Measurements from ENCODE around the gene HOXD13. TPM values are rescaled to one million over a fixed set of nuclear protein-coding genes. Genes with fewer than 3 reads are reported as not detected.

HOXD13 gene
- total and polyA plus RNA-seq, 2 donors (not counting 3 experiments of a cell fraction or from before 2014, with no cell fraction given) = not detected

DNA sequence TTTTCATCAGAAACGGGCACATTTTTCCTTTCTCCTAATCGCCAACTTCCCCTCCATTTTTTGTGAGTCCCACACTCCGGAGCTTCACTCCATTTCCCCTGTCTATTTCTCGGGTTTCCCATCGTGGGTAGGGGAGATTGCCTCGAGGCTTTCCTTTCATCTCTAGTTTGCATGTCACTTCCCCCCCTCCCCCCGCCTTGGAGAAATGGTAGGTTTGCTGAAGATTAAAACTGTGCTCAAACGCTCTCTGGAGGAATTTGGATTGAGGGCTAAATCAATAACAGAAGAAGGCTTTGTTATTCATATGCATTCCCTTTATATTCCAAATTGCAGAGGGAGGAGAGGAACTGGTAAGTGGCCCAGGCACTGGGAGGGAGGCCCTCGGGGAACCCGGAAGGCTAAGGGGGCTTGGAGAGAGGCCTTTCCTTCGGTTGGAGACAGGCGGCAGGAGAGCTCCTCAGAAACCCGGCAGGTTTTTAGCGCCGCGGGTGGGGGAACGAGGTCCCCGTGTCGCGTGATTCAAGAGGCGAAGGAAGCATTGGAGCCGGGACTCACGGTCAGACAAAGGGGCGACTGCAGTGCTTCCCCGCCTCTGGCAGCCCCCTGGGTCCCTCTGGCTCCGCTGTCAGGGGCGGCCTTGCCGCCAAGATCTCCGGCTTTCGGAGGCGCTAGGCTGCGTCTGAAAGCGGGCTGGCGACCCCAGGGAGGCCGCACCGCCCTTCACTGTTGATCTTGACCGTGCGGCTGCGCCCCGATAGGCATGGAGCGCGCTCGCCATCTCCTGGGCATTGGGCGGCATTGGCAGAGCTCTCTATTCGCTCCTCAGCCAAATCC, 4.7 kb downstream of the HOXD13 start:
- Histone ChIP-seq H2AFZ (ENCODE audit: low read depth, low read length) (peak overlapping the region; percentile 21), H3K79me2 (ENCODE audit: control insufficient read depth, insufficient read depth, low read length) (no peaks in the 10 kb centered on the region), H3K9me1 (replicated peaks; ENCODE audit: control insufficient read depth, extremely low read depth, insufficient read depth, low read length) (no peaks in the 10 kb centered on the region), H3K4me2 (ENCODE audit: insufficient read depth, low read length) (peak overlapping the region; percentile 43), H3K4me3 (replicated peaks in 1 of 3; ENCODE audit: insufficient read depth in 1 of 3, low read depth in 1 of 3, low read length in 3 of 3) (peak overlapping the region in 1 of 3 experiments; percentile 17), H3K9me3 (replicated peaks; ENCODE audit: control insufficient read depth, insufficient read depth, low read length) (no peaks in the 10 kb centered on the region), H3K36me3 (ENCODE audit: control insufficient read depth in 2 of 2, extremely low read depth in 1 of 2, insufficient read depth in 2 of 2, low read length in 2 of 2) (no peaks in the 10 kb centered on the region), H3K27me3 (ENCODE audit: control insufficient read depth in 2 of 2, insufficient read depth in 2 of 2, low read length in 2 of 2) (peaks cover 87 to 97% of the 10 kb centered on the region in 2 experiments), H3K4me1 (ENCODE audit: control insufficient read depth, extremely low read depth, insufficient read depth, low read length) (peaks cover 5% of the 10 kb centered on the region), H3K27ac (ENCODE audit: insufficient read depth, low read depth, low read length) (no peak overlapping the region), H3K9ac (replicated peaks; ENCODE audit: extremely low read depth, insufficient read depth, low read length) (no peak overlapping the region), H4K20me1 (replicated peaks; ENCODE audit: control insufficient read depth, extremely low read depth, insufficient read depth, low read length) (peaks cover 6% of the 10 kb centered on the region)
- FAIRE-seq = peak; percentile 62
- ChIA-PET POLR2A (no interaction called here), CTCF (interaction anchor here (0.6 to 6.0 kb wide), 41 partner anchors 9 to 1400 kb away, joined by 3 to 113 read pairs (median 4); partner anchors contain the start of gene HOXD11)
- BruUV-seq (replicated peaks) = no TSS peak
- dilution Hi-C loops (cut with MboI; ENCODE audit: extremely low pct_ligation_motif_present, low sequenced_read_pairs) (no loop called here), intact Hi-C loops (cut with micrococcal nuclease) (loop anchor here (1.0 to 5.0 kb wide), 8 partner anchors 16 to 1395 kb away; no protein-coding TSS in a partner anchor)
- peak; percentile 72 for DNase-seq (ENCODE audit: low read depth, low spot score)
- TF ChIP-seq, protein P1, sequence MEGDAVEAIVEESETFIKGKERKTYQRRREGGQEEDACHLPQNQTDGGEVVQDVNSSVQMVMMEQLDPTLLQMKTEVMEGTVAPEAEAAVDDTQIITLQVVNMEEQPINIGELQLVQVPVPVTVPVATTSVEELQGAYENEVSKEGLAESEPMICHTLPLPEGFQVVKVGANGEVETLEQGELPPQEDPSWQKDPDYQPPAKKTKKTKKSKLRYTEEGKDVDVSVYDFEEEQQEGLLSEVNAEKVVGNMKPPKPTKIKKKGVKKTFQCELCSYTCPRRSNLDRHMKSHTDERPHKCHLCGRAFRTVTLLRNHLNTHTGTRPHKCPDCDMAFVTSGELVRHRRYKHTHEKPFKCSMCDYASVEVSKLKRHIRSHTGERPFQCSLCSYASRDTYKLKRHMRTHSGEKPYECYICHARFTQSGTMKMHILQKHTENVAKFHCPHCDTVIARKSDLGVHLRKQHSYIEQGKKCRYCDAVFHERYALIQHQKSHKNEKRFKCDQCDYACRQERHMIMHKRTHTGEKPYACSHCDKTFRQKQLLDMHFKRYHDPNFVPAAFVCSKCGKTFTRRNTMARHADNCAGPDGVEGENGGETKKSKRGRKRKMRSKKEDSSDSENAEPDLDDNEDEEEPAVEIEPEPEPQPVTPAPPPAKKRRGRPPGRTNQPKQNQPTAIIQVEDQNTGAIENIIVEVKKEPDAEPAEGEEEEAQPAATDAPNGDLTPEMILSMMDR (IDR thresholded peaks at IDR 0.05; ENCODE audit: extremely low read depth in 1 of 2, insufficient read depth in 1 of 2, low read depth in 1 of 2, low read length in 2 of 2) = peak; percentile 83 to 93
- TF ChIP-seq POLR2AphosphoS5 (IDR thresholded peaks at IDR 0.05; ENCODE audit: insufficient read depth, low read depth, low read length) = no peak
- no peak for TF ChIP-seq JUN (IDR thresholded peaks at IDR 0.05; ENCODE audit: borderline replicate concordance, insufficient read depth, insufficient read length, low read depth)
